Transverse colon (tissue), 4 donors: ENCODE results near the gene MYRF. TPM values are rescaled to one million over a fixed set of nuclear protein-coding genes. Genes with fewer than 3 reads are reported as not detected.
A peak's percentile ranks its signal among the peaks of the same experiment; 100 is the strongest.

Experiments used
- DNase-seq: peaks from one replicate; pipeline ENCODE4 v3.0.0-alpha.2; 2019
- H3K27ac ChIP-seq, 4 donors: fragments of 200-600 bp; sonication (generic); 2 replicates each; pipeline ENCODE4 v1.5.1; 2016 to 2018; ENCODE audit warnings: inconsistent platforms in 4 of 4
- H3K27me3 ChIP-seq: fragments of 200-600 bp; sonication (generic); 2 replicates; pipeline ENCODE4 v1.5.1; 2017; ENCODE audit warnings: inconsistent platforms
- H3K36me3 ChIP-seq, 4 donors: fragments of 200-600 bp; sonication (generic); 2 replicates each; pipeline ENCODE4 v1.5.1; 2017 to 2019; ENCODE audit warnings: inconsistent platforms in 4 of 4
- H3K4me1 ChIP-seq, 4 donors: fragments of 200-600 bp; sonication (generic); 2 replicates each; pipeline ENCODE4 v1.5.1; 2017 to 2020; ENCODE audit warnings: inconsistent platforms in 4 of 4
- H3K4me3 ChIP-seq, 4 donors: fragments of 200-600 bp; sonication (generic); 1 replicate in 1 of 4; 2 replicates in 3 of 4; pipeline versions ENCODE4 v1.5.1 to v1.6.1; 2017 to 2019; ENCODE audit warnings: inconsistent platforms in 4 of 4
- H3K9me3 ChIP-seq, 2 donors: fragments of 200-600 bp; sonication (generic); 2 replicates each; pipeline ENCODE4 v1.5.1; 2017 to 2019; ENCODE audit warnings: inconsistent platforms in 2 of 2
- CTCF ChIP-seq, 5 experiments: fragments of 200-600 bp in 3 of 5; fragments of 450-650 bp in 2 of 5; sonication (generic) in 3 of 5; IDR thresholded peaks; 1 replicate in 2 of 5; 2 replicates in 3 of 5; pipeline ENCODE4 v1.5.1; 2016 to 2017; ENCODE audit warnings: antibody characterized with exemption in 5 of 5, inconsistent platforms in 3 of 5, mild to moderate bottlenecking in 2 of 5, moderate library complexity in 1 of 5
- EP300 ChIP-seq: sonication (generic); formaldehyde crosslinking; IDR thresholded peaks from one replicate; pipeline ENCODE4 v1.6.1; 2017; ENCODE audit warnings: antibody characterized with exemption, low read depth
- POLR2A ChIP-seq: fragments of 450-650 bp; IDR thresholded peaks from one replicate; pipeline ENCODE4 v1.6.1; 2016; ENCODE audit warnings: antibody characterized with exemption, mild to moderate bottlenecking, moderate library complexity
- POLR2AphosphoS5 ChIP-seq, 3 donors: sonication (generic); formaldehyde crosslinking; IDR thresholded peaks; one replicate each; pipeline ENCODE4 v1.6.1; 2016; ENCODE audit warnings: antibody characterized with exemption in 3 of 3
- WGBS, 2 donors: methylation state at CpG; one replicate each; pipeline ENCODE4 v1.1.5; 2018; ENCODE audit warnings: low coverage in 1 of 2; 5-methylcytosine and 5-hydroxymethylcytosine counted together
- in situ Hi-C, 4 donors: fragments of 200-750 bp; cut with MboI; loops; one replicate each; pipeline versions ENCODE4 v1.15.0 to v1.15.1; 2017; ENCODE audit warnings: low sequenced_read_pairs in 3 of 4, low pct_ligation_motif_present in 1 of 4, low pct_unique_long_range_greater_than_20kb in 1 of 4
- intact Hi-C: fragments of 100-400 bp; cut with DNase I; formaldehyde crosslinking; loops from one replicate; pipeline ENCODE4 v1.15.1; 2023; ENCODE audit warnings: low total_unique reads
- total RNA-seq, 4 donors: library from RNA; depleted of rRNA; stranded (reverse); fragments of >200 nt; gene quantifications; one replicate each; pipeline ENCODE4 v1.1.0, GENCODE V29; 2016

Gene MYRF
- total RNA-seq, 4 donors from 2014 or later = 2.0 to 14.2 (median 10.7) TPM

GRCh38 chr11:61828379-61828628 is 75.9 kb downstream of the MYRF start:
- Histone ChIP-seq H3K36me3 (no peaks in the 10 kb centered on the region), H3K4me3 (peak overlapping the region; percentile 30 to 48 (median 38)), H3K27me3 (peaks cover 33% of the 10 kb centered on the region), H3K9me3 (no peaks in the 10 kb centered on the region), H3K27ac (peak overlapping the region; percentile 72 to 82 (median 75)), H3K4me1 (peaks cover 3 to 42% (median 21%) of the 10 kb centered on the region in 4 donors)
- DNase-seq = no peak
- 2% methylated on average over 16 of the region's 16 CpGs; no CpG with 5 or more reads in 1 of the 2 donors for WGBS, 2 donors
- intact Hi-C loops = no loop called here
- in situ Hi-C loops = no loop called here
- no peak for TF ChIP-seq POLR2A
- TF ChIP-seq CTCF (IDR thresholded peaks at IDR 0.05) = no peak
- TF ChIP-seq POLR2AphosphoS5 (IDR thresholded peaks at IDR 0.05) = no peak
- no peak for TF ChIP-seq EP300

GRCh38 chr11:61828629-61829407 is 76.4 kb downstream of the MYRF start:
- peak in 2 of 5 experiments; percentile 21 to 34 for TF ChIP-seq CTCF (IDR thresholded peaks at IDR 0.05)
- no peak for TF ChIP-seq POLR2A
- TF ChIP-seq EP300 = no peak
- no peak for TF ChIP-seq POLR2AphosphoS5 (IDR thresholded peaks at IDR 0.05)
- DNase-seq = no peak
- Histone ChIP-seq H3K4me3 (peak overlapping the region; percentile 30 to 48 (median 38)), H3K4me1 (peaks cover 3 to 42% (median 21%) of the 10 kb centered on the region in 4 donors), H3K27me3 (peaks cover 33% of the 10 kb centered on the region), H3K36me3 (no peaks in the 10 kb centered on the region), H3K27ac (peak overlapping the region; percentile 72 to 82 (median 75)), H3K9me3 (no peaks in the 10 kb centered on the region)
- WGBS, 2 donors = 16% methylated on average over 53 of the region's 55 CpGs; no CpG with 5 or more reads in 1 of the 2 donors
- in situ Hi-C loops (no loop called here), intact Hi-C loops (no loop called here)

GRCh38 chr11:61829806-61830205 is 77.4 kb downstream of the MYRF start:
- Histone ChIP-seq H3K9me3 (no peaks in the 10 kb centered on the region), H3K27ac (peak overlapping the region; percentile 72 to 82 (median 75)), H3K4me1 (peaks cover 3 to 50% (median 24%) of the 10 kb centered on the region in 4 donors), H3K4me3 (no peak overlapping the region), H3K27me3 (peaks cover 33% of the 10 kb centered on the region), H3K36me3 (no peaks in the 10 kb centered on the region)
- TF ChIP-seq POLR2A (no peak), CTCF (IDR thresholded peaks at IDR 0.05) (no peak), EP300 (no peak), POLR2AphosphoS5 (IDR thresholded peaks at IDR 0.05) (no peak)
- 87% methylated on average over 4 of the region's 4 CpGs; no CpG with 5 or more reads in 1 of the 2 donors for WGBS, 2 donors
- intact Hi-C loops (no loop called here), in situ Hi-C loops (no loop called here)
- DNase-seq = no peak

- H3K4me3 ChIP-seq = no peak overlapping the region
- no peak for DNase-seq
- H3K27me3 ChIP-seq = peaks cover 33% of the 10 kb centered on the region
- H3K9me3 ChIP-seq = no peaks in the 10 kb centered on the region
- no peak for TF ChIP-seq CTCF (IDR thresholded peaks at IDR 0.05)
- peak in 1 of 3 donors; percentile 35 for TF ChIP-seq POLR2AphosphoS5 (IDR thresholded peaks at IDR 0.05)
- TF ChIP-seq EP300 = no peak
- no peaks in the 10 kb centered on the region for H3K36me3 ChIP-seq
- peaks cover 3 to 56% (median 25%) of the 10 kb centered on the region in 4 donors for H3K4me1 ChIP-seq
- WGBS, 2 donors = 41 to 49% methylated on average over 7 to 8 of the region's 8 CpGs
- H3K27ac ChIP-seq = peak overlapping the region; percentile 72 to 82 (median 75)
- intact Hi-C loops = no loop called here
- in situ Hi-C loops = no loop called here
Observed at GRCh38 chr11:61830237-61831105, 78.0 kb downstream of the MYRF start.
